GM23338 (cell line): Measurements from ENCODE around the gene FANK1.

ENCODE experiments used
- CTCF ChIP-seq, 2 experiments: fragments of 200-600 bp in 1 of 2; sonication (generic) in 1 of 2; conservative IDR thresholded peaks; 2 replicates each; pipeline versions ENCODE4 v1.5.1 to v1.6.1; 2016 to 2017; ENCODE audit warnings: antibody characterized with exemption in 2 of 2, low read depth in 2 of 2, mild to moderate bottlenecking in 2 of 2, moderate library complexity in 1 of 2
- EZH2 ChIP-seq: fragments of 200-600 bp; sonication (generic); IDR thresholded peaks from one replicate; pipeline ENCODE4 v1.8.0; 2017; ENCODE audit warnings: antibody characterized with exemption, mild to moderate bottlenecking, low read depth; ENCODE audit not compliant: unreplicated experiment
- EZH2phosphoT487 ChIP-seq: fragments of 200-600 bp; sonication (generic); IDR thresholded peaks from one replicate; pipeline ENCODE4 v1.8.1; 2018; ENCODE audit warnings: antibody characterized with exemption; ENCODE audit not compliant: unreplicated experiment
- REST ChIP-seq: IDR thresholded peaks from one replicate; pipeline ENCODE4 v1.6.1; 2018; ENCODE audit warnings: antibody characterized with exemption; ENCODE audit not compliant: unreplicated experiment
- STAT1 ChIP-seq: IDR thresholded peaks from one replicate; pipeline ENCODE4 v1.6.1; 2016; ENCODE audit warnings: antibody characterized with exemption; ENCODE audit not compliant: unreplicated experiment
- ZNF331 ChIP-seq: fragments of 250-450 bp; sonication (Bioruptor Pico); IDR thresholded peaks from 2 replicates; pipeline ENCODE4 v1.5.0; 2020; ENCODE audit warnings: low read depth, mild to moderate bottlenecking, moderate library complexity

GRCh38 chr10:125962200-125962599 lies 65.8 kb downstream of the FANK1 start:
- no peak for TF ChIP-seq CTCF (conservative IDR thresholded peaks at IDR 0.05; ENCODE audit: low read depth in 2 of 2)
- TF ChIP-seq EZH2 = no peak
- TF ChIP-seq EZH2phosphoT487 = no peak
- TF ChIP-seq ZNF331 (CRISPR knock-in tag) = no peak
- TF ChIP-seq REST = no peak
- TF ChIP-seq STAT1 = no peak
